CD4-positive, alpha-beta T cell treated with Interleukin-17A for 1 hour (primary cell): Measurements from ENCODE around the gene AICDA.
"Not testable (repeated sequence)": the region's sequence is repeated elsewhere in the genome, so short reads cannot be mapped to it uniquely, and the experiment has no call there.

Source experiments
- DNase-seq: peaks from one replicate; pipeline ENCODE4 v3.0.0-alpha.2; 2020

AICDA gene

DNA sequence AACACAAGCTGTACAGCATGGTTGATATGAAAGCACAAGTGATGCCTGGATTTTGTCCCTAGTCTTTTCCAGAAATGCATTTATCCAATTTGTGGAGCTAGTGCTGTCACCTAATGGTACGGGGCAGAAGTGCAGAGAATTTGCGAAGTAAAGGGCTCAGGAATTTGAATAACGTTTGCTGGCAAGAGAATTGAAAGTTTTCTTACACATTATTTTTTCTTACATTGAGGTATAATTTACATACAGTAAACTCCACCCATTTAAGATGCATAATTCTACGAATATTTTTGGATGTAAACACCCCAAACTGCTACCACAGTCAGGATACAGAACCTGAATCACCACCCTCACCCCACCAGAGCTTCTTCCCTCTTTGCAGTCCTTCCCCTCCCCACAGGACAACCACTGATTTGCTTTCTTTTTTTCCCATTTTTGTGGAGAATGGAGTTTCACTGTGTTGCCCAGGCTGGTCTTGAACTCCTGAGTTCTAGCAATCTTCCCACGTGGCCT is 3.5 kb downstream of the AICDA start:
- peak; percentile 24 for DNase-seq

GRCh38 chr12:8606890-8607289 is 5.8 kb downstream of the AICDA start:
- DNase-seq = no peak

GRCh38 chr12:8605057-8605456 is 7.6 kb downstream of the AICDA start:
- DNase-seq = no peak

DNA sequence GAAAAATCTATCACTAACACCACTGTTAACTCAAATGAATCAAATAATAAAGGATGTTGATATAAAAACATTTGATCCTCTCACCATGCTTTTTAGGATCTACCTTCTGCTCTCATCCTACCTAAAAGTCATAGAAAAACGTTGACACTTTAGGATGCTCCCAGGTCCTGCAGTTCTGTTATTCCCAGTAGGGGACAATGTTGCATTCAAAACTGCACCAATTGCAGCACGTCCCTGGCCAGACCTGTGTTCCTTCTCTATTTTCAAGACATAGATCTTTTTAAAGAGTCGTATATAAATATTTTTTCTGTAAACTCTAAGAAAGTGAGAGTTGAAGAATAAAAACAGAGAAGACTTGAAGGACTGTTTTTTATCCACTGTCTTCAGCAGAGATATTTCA is 8.8 kb downstream of the AICDA start:
- no peak for DNase-seq

- no peak for DNase-seq
Measured at GRCh38 chr12:8603286-8603685, 9.4 kb downstream of the AICDA start.

DNA sequence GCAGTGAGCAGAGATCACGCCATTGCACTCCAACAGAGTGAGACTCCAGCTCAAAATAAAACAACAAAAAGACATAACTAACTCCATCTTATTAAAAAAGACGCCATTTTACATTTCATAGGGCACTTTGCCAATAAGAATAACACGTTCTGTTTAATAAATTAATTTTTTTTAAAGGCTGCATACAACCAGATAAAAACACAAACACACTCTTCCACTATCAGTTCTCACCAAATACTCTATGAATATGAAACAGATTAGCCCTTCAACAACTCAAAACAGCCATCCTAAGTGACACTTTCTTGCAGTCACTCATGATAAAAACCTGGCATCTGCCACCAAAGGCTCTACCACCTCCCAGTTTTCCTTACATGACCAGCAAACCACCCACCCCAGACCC is 16.1 kb downstream of the AICDA start:
- DNase-seq = no peak

DNA sequence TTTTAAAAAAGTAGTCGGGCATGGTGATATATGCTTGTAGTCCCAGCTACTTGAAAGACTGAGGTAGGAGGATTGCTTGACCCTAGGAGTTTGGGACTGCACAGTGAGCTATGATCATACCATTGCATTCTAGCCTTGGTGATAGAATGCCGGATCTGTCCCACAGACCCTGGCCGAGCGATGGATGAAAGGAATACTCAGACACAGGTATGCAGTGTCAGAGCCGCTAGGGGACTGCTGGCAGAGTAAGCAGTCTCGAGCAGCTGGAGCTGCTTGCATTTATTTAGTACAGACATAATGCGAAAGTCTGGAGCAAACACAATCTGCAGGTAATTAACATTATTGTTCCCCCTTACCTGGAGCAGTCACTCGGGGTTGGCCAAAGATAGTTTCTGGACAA is 18.6 kb downstream of the AICDA start:
- no peak for DNase-seq

GRCh38 chr12:8593246-8593645 is 19.4 kb downstream of the AICDA start:
- no peak for DNase-seq

GRCh38 chr12:8590842-8591545 is 21.7 kb downstream of the AICDA start:
- peak; percentile 10 for DNase-seq

- DNase-seq = no peak
Measured at GRCh38 chr12:8589679-8590078, 23.0 kb downstream of the AICDA start.

GRCh38 chr12:8584478-8584877 is 28.2 kb downstream of the AICDA start:
- not testable (repeated sequence) for DNase-seq

- DNase-seq = no peak
Measured at GRCh38 chr12:8584004-8584403, 28.7 kb downstream of the AICDA start.

GRCh38 chr12:8581098-8581784 is 31.4 kb downstream of the AICDA start:
- DNase-seq = no peak

- DNase-seq = no peak
Measured at GRCh38 chr12:8577879-8578278, 34.8 kb downstream of the AICDA start.

DNA sequence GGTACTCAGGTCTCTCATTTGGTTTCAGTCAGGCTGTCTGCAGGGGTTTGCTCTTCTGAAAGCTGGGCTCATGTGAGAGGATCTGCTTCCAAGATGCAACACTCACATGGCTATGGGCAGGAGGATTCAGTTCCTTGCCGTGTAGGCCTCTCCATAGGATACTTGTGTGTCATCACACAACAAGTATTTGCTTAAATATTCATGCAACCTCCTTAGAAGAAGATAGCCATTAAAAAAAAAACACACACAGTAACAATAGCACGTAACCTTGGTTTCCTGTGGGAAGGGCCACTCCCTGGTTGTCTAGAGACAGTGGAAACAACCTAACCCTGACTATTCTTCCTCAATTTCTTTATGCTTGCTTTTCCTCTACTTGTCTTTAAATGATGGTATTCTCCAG is 40.2 kb downstream of the AICDA start:
- DNase-seq = peak; percentile 40

GRCh38 chr12:8566525-8566924 is 46.1 kb downstream of the AICDA start:
- no peak for DNase-seq

GRCh38 chr12:8566052-8566451 is 46.6 kb downstream of the AICDA start:
- DNase-seq = not testable (repeated sequence)

GRCh38 chr12:8564656-8565055 is 48.0 kb downstream of the AICDA start:
- no peak for DNase-seq

GRCh38 chr12:8563356-8563755 is 49.3 kb downstream of the AICDA start:
- no peak for DNase-seq

- no peak for DNase-seq
Measured at GRCh38 chr12:8562310-8562709, 50.3 kb downstream of the AICDA start.

DNA sequence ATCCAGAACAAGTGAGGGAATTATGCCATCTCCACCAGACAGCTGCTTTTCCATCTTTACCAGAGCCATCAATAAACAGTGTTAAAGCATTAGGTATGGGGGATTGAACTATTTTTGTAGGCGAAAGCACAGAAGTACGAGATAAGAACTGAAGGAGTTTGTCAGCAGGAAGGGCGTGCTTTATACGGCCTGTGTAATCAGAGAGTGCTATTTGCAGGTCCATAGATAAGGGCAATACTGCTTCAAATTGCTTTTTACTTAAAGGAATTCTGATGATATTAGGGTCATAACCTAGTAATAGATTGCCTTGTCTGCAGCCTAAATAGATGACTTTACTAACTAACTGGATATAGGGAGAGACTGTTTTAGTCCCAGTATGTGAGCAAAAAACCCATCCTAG is 51.6 kb downstream of the AICDA start:
- DNase-seq = no peak

GRCh38 chr12:8559676-8560075 is 53.0 kb downstream of the AICDA start:
- DNase-seq = no peak

DNA sequence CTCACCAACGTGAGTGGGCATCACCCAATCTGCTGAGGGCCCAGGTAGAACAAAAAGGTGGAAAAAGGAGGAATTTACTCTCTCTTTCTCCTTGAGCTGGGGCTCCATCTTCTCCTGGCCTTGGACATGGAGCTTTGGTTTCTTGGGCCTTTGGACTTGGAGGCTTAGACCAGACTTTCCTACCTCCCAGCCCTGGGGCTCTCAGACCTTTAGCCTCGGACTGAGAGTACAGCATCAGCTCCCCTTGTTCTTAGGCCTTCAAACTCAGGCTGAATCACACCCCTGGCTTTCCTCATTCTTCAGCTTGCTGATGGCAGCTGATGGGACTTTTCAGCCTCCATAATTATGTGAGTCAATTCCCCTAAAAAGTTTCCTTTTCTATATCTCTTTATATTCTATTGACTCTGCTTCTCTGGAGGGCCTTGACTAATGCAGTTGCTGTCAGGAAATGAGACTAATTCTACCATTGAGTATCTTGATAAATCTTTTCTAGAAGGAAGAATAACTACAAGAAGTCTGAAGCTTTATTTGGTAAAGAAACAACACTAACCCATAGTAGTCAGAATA is 56.0 kb downstream of the AICDA start:
- DNase-seq = no peak
